Measurements from ENCODE around the gene SLC22A16.

DNA sequence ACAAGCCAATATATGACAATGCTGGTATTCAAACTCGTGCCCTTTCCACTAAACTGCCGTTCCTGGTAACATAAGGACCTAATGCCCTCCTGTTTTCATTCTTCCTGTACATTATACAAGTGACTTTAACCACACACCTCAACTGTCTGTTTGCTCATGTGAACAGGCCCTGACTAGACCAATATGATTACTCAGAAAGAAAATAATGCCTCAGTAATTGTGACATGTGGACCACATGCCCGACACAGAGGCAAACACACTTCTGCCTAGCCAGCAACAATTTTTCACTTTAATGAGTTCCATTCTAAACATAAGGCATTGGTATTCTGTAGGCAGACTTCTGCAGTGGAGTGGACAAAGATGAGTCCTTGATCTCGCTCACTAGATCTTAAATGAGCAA lies 30.0 kb downstream of the SLC22A16 start:
- TF ChIP-seq, protein P1, sequence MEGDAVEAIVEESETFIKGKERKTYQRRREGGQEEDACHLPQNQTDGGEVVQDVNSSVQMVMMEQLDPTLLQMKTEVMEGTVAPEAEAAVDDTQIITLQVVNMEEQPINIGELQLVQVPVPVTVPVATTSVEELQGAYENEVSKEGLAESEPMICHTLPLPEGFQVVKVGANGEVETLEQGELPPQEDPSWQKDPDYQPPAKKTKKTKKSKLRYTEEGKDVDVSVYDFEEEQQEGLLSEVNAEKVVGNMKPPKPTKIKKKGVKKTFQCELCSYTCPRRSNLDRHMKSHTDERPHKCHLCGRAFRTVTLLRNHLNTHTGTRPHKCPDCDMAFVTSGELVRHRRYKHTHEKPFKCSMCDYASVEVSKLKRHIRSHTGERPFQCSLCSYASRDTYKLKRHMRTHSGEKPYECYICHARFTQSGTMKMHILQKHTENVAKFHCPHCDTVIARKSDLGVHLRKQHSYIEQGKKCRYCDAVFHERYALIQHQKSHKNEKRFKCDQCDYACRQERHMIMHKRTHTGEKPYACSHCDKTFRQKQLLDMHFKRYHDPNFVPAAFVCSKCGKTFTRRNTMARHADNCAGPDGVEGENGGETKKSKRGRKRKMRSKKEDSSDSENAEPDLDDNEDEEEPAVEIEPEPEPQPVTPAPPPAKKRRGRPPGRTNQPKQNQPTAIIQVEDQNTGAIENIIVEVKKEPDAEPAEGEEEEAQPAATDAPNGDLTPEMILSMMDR (IDR thresholded peaks at IDR 0.05), result no peak
- no peak for TF ChIP-seq POLR2A (IDR thresholded peaks at IDR 0.05)
